K562 (cell line): Measurements from ENCODE around the gene ZNF615. TPM values are rescaled to one million over a fixed set of nuclear protein-coding genes. Genes with fewer than 3 reads are reported as not detected.

Experiments used
- ATF7 ChIP-seq: fragments of 450-650 bp; IDR thresholded peaks from 2 replicates; pipeline ENCODE4 v1.7.1; 2014; ENCODE audit warnings: mild to moderate bottlenecking, moderate library complexity
- DIDO1 ChIP-seq: fragments of 450-650 bp; IDR thresholded peaks from 2 replicates; pipeline ENCODE4 v1.6.1; 2016; ENCODE audit warnings: low read depth, missing biosample characterization, missing genetic modification characterization
- ETS2 ChIP-seq: IDR thresholded peaks from 2 replicates; pipeline ENCODE4 v1.6.1; 2016; ENCODE audit warnings: borderline replicate concordance, missing genetic modification characterization, mild to moderate bottlenecking, moderate library complexity, missing compliant biosample characterization; ENCODE audit not compliant: poor library complexity, severe bottlenecking
- KDM5B ChIP-seq: fragments of 200-600 bp; sonication (generic); IDR thresholded peaks from 2 replicates; pipeline ENCODE4 v1.6.1; 2012; ENCODE audit warnings: low read depth, mild to moderate bottlenecking, moderate library complexity, low read length, control low read depth, inconsistent platforms; ENCODE audit not compliant: insufficient replicate concordance
- MAZ ChIP-seq, 2 experiments: fragments of 450-650 bp in 1 of 2; sonication (generic) in 1 of 2; formaldehyde crosslinking; IDR thresholded peaks in 1 of 2; conservative IDR thresholded peaks in 1 of 2; 2 replicates each; pipeline versions ENCODE4 v1.4.0 to v1.5.0; 2020; ENCODE audit warnings: mild to moderate bottlenecking in 1 of 2, missing genetic modification reagents in 1 of 2
- MYC ChIP-seq, 2 experiments: fragments of 250-450 bp in 1 of 2; sonication (Bioruptor Pico) in 1 of 2; IDR thresholded peaks; 2 replicates each; pipeline versions ENCODE4 v1.5.1 to v1.6.1; 2012 to 2021; ENCODE audit warnings: low read depth in 2 of 2, borderline replicate concordance in 1 of 2, improper control_type of control experiment in 1 of 2, low read length in 1 of 2, mild to moderate bottlenecking in 1 of 2, moderate library complexity in 1 of 2
- SMAD4 ChIP-seq: fragments of 250-450 bp; sonication (Bioruptor Pico); conservative IDR thresholded peaks from 2 replicates; pipeline ENCODE4 v1.8.0; 2021; ENCODE audit warnings: inconsistent platforms, mild to moderate bottlenecking, moderate library complexity
- SP2 ChIP-seq: IDR thresholded peaks from 2 replicates; pipeline ENCODE4 v1.6.1; 2011; ENCODE audit warnings: mild to moderate bottlenecking, low read depth, low read length, moderate library complexity; ENCODE audit not compliant: poor library complexity, severe bottlenecking; ENCODE audit errors: extremely low read depth
- TAL1 ChIP-seq: fragments of 450-650 bp; IDR thresholded peaks from 2 replicates; pipeline ENCODE4 v1.6.1; 2016; ENCODE audit warnings: mild to moderate bottlenecking
- WHSC1 ChIP-seq: IDR thresholded peaks from one replicate; pipeline ENCODE4 v1.6.1; 2012; ENCODE audit warnings: low read length, control low read depth, inconsistent platforms
- XRCC3 ChIP-seq: fragments of 450-650 bp; IDR thresholded peaks from 2 replicates; pipeline ENCODE4 v1.6.1; 2017; ENCODE audit warnings: mild to moderate bottlenecking, moderate library complexity
- YBX1 ChIP-seq: fragments of 450-650 bp; IDR thresholded peaks from 2 replicates; pipeline ENCODE4 v1.7.1; 2016; ENCODE audit warnings: mild to moderate bottlenecking
- ZFX ChIP-seq: sonication (generic); formaldehyde crosslinking; IDR thresholded peaks from 2 replicates; pipeline ENCODE4 v1.8.0; 2022; ENCODE audit warnings: mild to moderate bottlenecking, missing genetic modification reagents, moderate library complexity
- ZNF217 ChIP-seq: sonication (generic); formaldehyde crosslinking; IDR thresholded peaks from 2 replicates; pipeline ENCODE4 v1.8.0; 2022; ENCODE audit warnings: mild to moderate bottlenecking, missing genetic modification reagents
- polyA plus RNA-seq, 8 experiments: library from polyadenylated mRNA; depleted of rRNA in 4 of 8; stranded (reverse) in 5 of 8; unstranded in 3 of 8; fragments of >200 nt; fragmentation: Nextera tagmentation in 2 of 8; fragmentation: Illumina TruSeq in 1 of 8; extraction: Ambion mirVana in 2 of 8; extraction: Trizol in 1 of 8; gene quantifications; 2 replicates each; pipeline versions ENCODE4 v1.2.1 to v1.2.3, GENCODE V29; 2011 to 2014; ENCODE audit warnings: inconsistent platforms in 1 of 8, missing spikeins in 1 of 8
- total RNA-seq, 7 experiments: library from RNA; depleted of rRNA in 6 of 7; stranded (reverse); fragments of >200 nt in 6 of 7; fragmentation: Illumina TruSeq in 2 of 7; extraction: Trizol in 2 of 7; gene quantifications; 2 replicates each; pipeline versions ENCODE4 v1.2.1 to v1.2.3, GENCODE V29; 2011 to 2021; ENCODE audit warnings: low replicate concordance in 1 of 7
- TF ChIP-seq, protein P1 (sequence below): IDR thresholded peaks from 3 replicates; pipeline ENCODE4 v1.6.1; 2011; ENCODE audit warnings: borderline replicate concordance, mild to moderate bottlenecking, moderate library complexity; ENCODE audit not compliant: insufficient read length; ENCODE audit errors: extremely low read depth
- TF ChIP-seq, protein P2 (sequence below): fragments of 250-450 bp; sonication (Bioruptor Pico); IDR thresholded peaks from 2 replicates; pipeline ENCODE4 v1.8.0; 2022; ENCODE audit warnings: moderate library complexity, mild to moderate bottlenecking, inconsistent platforms
- TF ChIP-seq, protein P3 (sequence below): fragments of 200-400 bp; formaldehyde crosslinking; IDR thresholded peaks from 2 replicates; pipeline ENCODE4 v1.6.1; 2017; ENCODE audit warnings: mild to moderate bottlenecking, low read depth, low read length, moderate library complexity

Gene ZNF615
- total and polyA plus RNA-seq, 9 of the 15 experiments (the other 6 are each of a cell fraction or from before 2014, with no cell fraction given): 1.2 to 4.4 (median 2.7) TPM

DNA sequence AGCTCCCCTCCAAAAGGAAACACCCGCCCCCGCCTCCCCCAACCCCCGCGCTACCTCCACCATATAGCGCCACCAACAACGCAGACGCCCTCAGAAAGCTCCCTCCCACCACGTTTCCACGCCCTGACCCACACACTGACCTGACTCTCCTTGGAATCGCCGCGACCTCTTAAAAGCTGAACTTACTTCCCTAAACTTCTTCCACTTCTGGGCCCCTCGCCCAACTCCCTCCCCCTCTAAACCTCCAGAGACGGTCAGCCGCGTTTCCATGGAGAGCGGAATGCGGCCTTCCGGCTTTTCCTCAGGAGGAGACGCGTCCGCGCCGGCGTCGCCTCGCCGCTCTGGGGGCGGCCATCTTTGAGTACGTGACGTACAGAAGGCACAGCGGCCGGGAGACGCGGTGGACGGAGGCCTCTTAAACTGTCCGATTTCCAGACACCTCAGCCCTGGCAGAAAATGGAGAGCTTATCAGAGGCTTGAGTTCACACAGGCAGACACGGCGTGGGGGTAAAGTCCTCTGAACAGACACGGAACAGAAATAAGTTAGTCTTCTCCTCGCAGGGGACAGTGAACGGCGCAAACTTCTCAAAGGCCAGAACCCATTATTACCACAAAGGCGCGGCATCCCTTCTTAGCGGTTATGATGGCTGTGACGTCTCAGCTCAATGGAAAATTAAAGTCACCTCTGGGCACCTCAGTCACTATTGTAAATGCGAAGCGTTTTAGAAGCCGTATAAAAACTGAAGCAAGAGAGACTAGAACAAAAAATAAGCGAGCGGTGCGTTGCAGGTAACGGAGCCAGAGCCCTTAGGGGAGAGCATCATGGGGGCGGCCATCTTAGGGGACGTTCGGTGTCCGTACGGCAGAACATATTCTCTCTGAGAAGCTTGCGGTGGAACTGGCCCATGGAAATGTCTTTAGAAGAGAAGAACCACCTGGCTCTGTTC, 40.8 kb upstream of the ZNF615 start, which contains the start of gene ZNF432 (continued):
- TF ChIP-seq MYC (IDR thresholded peaks at IDR 0.05; ENCODE audit: low read depth, low read length) (peak; percentile 31; the same call in 1 of the 2 replicates), MYC (CRISPR knock-in tag; IDR thresholded peaks at IDR 0.05; ENCODE audit: borderline replicate concordance, low read depth) (no peak), ZFX (peak; percentile 96), MAZ (CRISPR knock-in tag; conservative IDR thresholded peaks at IDR 0.05 in 1 of 2, IDR thresholded peaks at IDR 0.05 in 1 of 2) (peak; percentile 59 to 69; a peak in 3 of 4 replicates), ATF7 (peak; percentile 57; the same call in 1 of the 2 replicates), TAL1 (no peak), SP2 (no peak), WHSC1 (no peak), YBX1 (no peak), KDM5B (no peak), XRCC3 (no peak), ZNF217 (CRISPR knock-in tag) (no peak), SMAD4 (0 out of 2 replicates have a peak, but pooled peaks have one; percentile 19), DIDO1 (no peak), ETS2 (tag) (no peak)
- TF ChIP-seq, protein P1, sequence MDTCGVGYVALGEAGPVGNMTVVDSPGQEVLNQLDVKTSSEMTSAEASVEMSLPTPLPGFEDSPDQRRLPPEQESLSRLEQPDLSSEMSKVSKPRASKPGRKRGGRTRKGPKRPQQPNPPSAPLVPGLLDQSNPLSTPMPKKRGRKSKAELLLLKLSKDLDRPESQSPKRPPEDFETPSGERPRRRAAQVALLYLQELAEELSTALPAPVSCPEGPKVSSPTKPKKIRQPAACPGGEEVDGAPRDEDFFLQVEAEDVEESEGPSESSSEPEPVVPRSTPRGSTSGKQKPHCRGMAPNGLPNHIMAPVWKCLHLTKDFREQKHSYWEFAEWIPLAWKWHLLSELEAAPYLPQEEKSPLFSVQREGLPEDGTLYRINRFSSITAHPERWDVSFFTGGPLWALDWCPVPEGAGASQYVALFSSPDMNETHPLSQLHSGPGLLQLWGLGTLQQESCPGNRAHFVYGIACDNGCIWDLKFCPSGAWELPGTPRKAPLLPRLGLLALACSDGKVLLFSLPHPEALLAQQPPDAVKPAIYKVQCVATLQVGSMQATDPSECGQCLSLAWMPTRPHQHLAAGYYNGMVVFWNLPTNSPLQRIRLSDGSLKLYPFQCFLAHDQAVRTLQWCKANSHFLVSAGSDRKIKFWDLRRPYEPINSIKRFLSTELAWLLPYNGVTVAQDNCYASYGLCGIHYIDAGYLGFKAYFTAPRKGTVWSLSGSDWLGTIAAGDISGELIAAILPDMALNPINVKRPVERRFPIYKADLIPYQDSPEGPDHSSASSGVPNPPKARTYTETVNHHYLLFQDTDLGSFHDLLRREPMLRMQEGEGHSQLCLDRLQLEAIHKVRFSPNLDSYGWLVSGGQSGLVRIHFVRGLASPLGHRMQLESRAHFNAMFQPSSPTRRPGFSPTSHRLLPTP: no peak
- TF ChIP-seq, protein P2, sequence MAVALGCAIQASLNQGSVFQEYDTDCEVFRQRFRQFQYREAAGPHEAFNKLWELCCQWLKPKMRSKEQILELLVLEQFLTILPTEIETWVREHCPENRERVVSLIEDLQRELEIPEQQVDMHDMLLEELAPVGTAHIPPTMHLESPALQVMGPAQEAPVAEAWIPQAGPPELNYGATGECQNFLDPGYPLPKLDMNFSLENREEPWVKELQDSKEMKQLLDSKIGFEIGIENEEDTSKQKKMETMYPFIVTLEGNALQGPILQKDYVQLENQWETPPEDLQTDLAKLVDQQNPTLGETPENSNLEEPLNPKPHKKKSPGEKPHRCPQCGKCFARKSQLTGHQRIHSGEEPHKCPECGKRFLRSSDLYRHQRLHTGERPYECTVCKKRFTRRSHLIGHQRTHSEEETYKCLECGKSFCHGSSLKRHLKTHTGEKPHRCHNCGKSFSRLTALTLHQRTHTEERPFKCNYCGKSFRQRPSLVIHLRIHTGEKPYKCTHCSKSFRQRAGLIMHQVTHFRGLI (CRISPR knock-in tag): no peak
- TF ChIP-seq, protein P3, sequence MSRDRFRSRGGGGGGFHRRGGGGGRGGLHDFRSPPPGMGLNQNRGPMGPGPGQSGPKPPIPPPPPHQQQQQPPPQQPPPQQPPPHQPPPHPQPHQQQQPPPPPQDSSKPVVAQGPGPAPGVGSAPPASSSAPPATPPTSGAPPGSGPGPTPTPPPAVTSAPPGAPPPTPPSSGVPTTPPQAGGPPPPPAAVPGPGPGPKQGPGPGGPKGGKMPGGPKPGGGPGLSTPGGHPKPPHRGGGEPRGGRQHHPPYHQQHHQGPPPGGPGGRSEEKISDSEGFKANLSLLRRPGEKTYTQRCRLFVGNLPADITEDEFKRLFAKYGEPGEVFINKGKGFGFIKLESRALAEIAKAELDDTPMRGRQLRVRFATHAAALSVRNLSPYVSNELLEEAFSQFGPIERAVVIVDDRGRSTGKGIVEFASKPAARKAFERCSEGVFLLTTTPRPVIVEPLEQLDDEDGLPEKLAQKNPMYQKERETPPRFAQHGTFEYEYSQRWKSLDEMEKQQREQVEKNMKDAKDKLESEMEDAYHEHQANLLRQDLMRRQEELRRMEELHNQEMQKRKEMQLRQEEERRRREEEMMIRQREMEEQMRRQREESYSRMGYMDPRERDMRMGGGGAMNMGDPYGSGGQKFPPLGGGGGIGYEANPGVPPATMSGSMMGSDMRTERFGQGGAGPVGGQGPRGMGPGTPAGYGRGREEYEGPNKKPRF: no peak
